Measurements from ENCODE around the gene RNF113B.
A peak's percentile ranks its signal among the peaks of the same experiment; 100 is the strongest.

DNA sequence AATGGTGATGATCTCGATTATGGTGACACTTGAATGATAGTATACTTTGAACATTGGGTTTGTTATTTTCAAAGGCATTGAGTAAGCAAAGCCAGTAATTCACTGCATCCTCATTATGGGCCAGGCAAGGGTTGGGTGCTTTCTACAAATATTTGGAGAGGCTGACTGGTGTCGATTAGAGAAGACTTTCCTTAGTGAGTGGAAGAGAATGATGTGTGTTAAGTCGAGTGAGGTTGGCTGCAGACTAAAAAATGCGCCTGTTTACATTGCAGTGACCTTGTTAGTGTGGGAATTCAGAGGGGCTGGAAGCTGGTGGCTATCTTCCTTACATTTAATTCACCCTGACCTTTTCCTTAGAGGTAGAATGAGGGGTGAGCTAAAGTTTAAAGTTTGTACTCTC, 22.4 kb upstream of the RNF113B start:
- TF ChIP-seq, protein P1, sequence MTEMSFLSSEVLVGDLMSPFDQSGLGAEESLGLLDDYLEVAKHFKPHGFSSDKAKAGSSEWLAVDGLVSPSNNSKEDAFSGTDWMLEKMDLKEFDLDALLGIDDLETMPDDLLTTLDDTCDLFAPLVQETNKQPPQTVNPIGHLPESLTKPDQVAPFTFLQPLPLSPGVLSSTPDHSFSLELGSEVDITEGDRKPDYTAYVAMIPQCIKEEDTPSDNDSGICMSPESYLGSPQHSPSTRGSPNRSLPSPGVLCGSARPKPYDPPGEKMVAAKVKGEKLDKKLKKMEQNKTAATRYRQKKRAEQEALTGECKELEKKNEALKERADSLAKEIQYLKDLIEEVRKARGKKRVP (CRISPR knock-in tag; IDR thresholded peaks at IDR 0.05): no peak
- TF ChIP-seq ONECUT2 (CRISPR knock-in tag; IDR thresholded peaks at IDR 0.05) (no peak), ELF1 (CRISPR knock-in tag; IDR thresholded peaks at IDR 0.05) (peak; percentile 14; the same call in 1 of the 2 replicates), HDAC6 (IDR thresholded peaks at IDR 0.05; ENCODE audit: low read depth, low read length) (no peak), PTBP1 (IDR thresholded peaks at IDR 0.05; ENCODE audit: low read depth, low read length, poor library complexity, severe bottlenecking) (no peak), ZSCAN20 (CRISPR knock-in tag; IDR thresholded peaks at IDR 0.05; ENCODE audit: borderline replicate concordance) (no peak), HDAC2 (CRISPR knock-in tag; IDR thresholded peaks at IDR 0.05) (peak; percentile 71), POLR2AphosphoS5 (IDR thresholded peaks at IDR 0.05; ENCODE audit: low read depth, low read length) (no peak), CBX5 (CRISPR knock-in tag; IDR thresholded peaks at IDR 0.05; ENCODE audit: borderline replicate concordance) (no peak), HNRNPH1 (optimal IDR thresholded peaks at IDR 0.05; ENCODE audit: low read depth, low read length) (no peak), ZNF549 (CRISPR knock-in tag; IDR thresholded peaks at IDR 0.05) (no peak), NR1H2 (CRISPR knock-in tag; IDR thresholded peaks at IDR 0.05; ENCODE audit: borderline replicate concordance, low read depth) (no peak), KLF9 (CRISPR knock-in tag; IDR thresholded peaks at IDR 0.05; ENCODE audit: low read depth) (no peak)
- TF ChIP-seq, protein P2, sequence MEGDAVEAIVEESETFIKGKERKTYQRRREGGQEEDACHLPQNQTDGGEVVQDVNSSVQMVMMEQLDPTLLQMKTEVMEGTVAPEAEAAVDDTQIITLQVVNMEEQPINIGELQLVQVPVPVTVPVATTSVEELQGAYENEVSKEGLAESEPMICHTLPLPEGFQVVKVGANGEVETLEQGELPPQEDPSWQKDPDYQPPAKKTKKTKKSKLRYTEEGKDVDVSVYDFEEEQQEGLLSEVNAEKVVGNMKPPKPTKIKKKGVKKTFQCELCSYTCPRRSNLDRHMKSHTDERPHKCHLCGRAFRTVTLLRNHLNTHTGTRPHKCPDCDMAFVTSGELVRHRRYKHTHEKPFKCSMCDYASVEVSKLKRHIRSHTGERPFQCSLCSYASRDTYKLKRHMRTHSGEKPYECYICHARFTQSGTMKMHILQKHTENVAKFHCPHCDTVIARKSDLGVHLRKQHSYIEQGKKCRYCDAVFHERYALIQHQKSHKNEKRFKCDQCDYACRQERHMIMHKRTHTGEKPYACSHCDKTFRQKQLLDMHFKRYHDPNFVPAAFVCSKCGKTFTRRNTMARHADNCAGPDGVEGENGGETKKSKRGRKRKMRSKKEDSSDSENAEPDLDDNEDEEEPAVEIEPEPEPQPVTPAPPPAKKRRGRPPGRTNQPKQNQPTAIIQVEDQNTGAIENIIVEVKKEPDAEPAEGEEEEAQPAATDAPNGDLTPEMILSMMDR (CRISPR knock-in tag; IDR thresholded peaks at IDR 0.05): no peak
